Colonic mucosa (tissue), 4 donors: Measurements from ENCODE around the gene PPFIA4. TPM values are rescaled to one million over a fixed set of nuclear protein-coding genes. Genes with fewer than 3 reads are reported as not detected.

ENCODE experiments used
- DNase-seq: peaks from one replicate; pipeline ENCODE4 v3.0.0-alpha.2; 2020
- H3K27ac ChIP-seq: fragments of 200-600 bp; one replicate; pipeline ENCODE4 v1.8.0; 2021
- H3K27me3 ChIP-seq: fragments of 200-600 bp; one replicate; pipeline ENCODE4 v1.8.0; 2021
- H3K36me3 ChIP-seq: fragments of 200-600 bp; one replicate; pipeline ENCODE4 v1.8.0; 2021
- H3K4me1 ChIP-seq: fragments of 200-600 bp; one replicate; pipeline ENCODE4 v1.8.0; 2021; ENCODE audit warnings: mild to moderate bottlenecking
- H3K4me3 ChIP-seq: fragments of 200-600 bp; one replicate; pipeline ENCODE4 v1.8.0; 2021
- H3K9ac ChIP-seq, 2 donors: one replicate each; pipeline ENCODE4 v1.7.0; 2013; ENCODE audit warnings: control low read depth in 2 of 2, low read depth in 2 of 2, low read length in 2 of 2
- H3K9me3 ChIP-seq: fragments of 200-600 bp; one replicate; pipeline ENCODE4 v1.8.0; 2021
- CTCF ChIP-seq: fragments of 200-600 bp; IDR thresholded peaks from one replicate; pipeline ENCODE4 v1.8.0; 2022; ENCODE audit warnings: antibody characterized with exemption, mild to moderate bottlenecking
- intact Hi-C: fragments of 100-400 bp; cut with DNase I; formaldehyde crosslinking; loops from one replicate; pipeline ENCODE4 v1.14.1; 2022
- total RNA-seq, 2 donors: library from RNA; stranded (reverse); fragmentation: NEBNext Ultra II Directional in 1 of 2; extraction: Animal tissue kit (Norgen Biotek cat#: 25700) in 1 of 2; gene quantifications; one replicate each; pipeline ENCODE4 v1.2.1, GENCODE V29; 2021
- donor health status: healthy.
- donor health status: DM: no; HTN: no; CAD: no.
- donor health status: DM: no; HTN: no; CAD: no.

PPFIA4 gene
- total RNA-seq, 2 donors from 2014 or later: 1.6 to 7.3 TPM

- H3K4me3 ChIP-seq: no peak overlapping the region
Observed at GRCh38 chr1:203025686-203026030, 633 bp upstream of the PPFIA4 start.

GRCh38 chr1:203026666-203027663, 674 bp downstream of the PPFIA4 start:
- intact Hi-C loops: no loop called here
- peak; percentile 17 for DNase-seq
- TF ChIP-seq CTCF: no peak
- Histone ChIP-seq H3K9ac (peak overlapping the region; percentile 44 to 46), H3K9me3 (no peaks in the 10 kb centered on the region), H3K36me3 (peaks cover 2% of the 10 kb centered on the region), H3K4me1 (peaks cover 6% of the 10 kb centered on the region), H3K4me3 (peak overlapping the region; percentile 68), H3K27ac (no peak overlapping the region), H3K27me3 (peaks cover 12% of the 10 kb centered on the region)

More at GRCh38 chr1:203025686-203026030, 633 bp upstream of the PPFIA4 start:
- no peak for DNase-seq
- intact Hi-C loops: no loop called here
- Histone ChIP-seq H3K27me3 (peaks cover 12% of the 10 kb centered on the region), H3K36me3 (peaks cover 6% of the 10 kb centered on the region), H3K9ac (no peak overlapping the region), H3K27ac (no peak overlapping the region), H3K9me3 (no peaks in the 10 kb centered on the region), H3K4me1 (peaks cover 6% of the 10 kb centered on the region)
- no peak for TF ChIP-seq CTCF

GRCh38 chr1:203028067-203028783, 1.9 kb downstream of the PPFIA4 start:
- Histone ChIP-seq H3K36me3 (no peaks in the 10 kb centered on the region), H3K4me3 (no peak overlapping the region), H3K27me3 (peaks cover 12% of the 10 kb centered on the region), H3K27ac (no peak overlapping the region), H3K4me1 (peaks cover 6% of the 10 kb centered on the region), H3K9ac (no peak overlapping the region), H3K9me3 (no peaks in the 10 kb centered on the region)
- intact Hi-C loops: no loop called here
- no peak for TF ChIP-seq CTCF
- peak; percentile 14 for DNase-seq

GRCh38 chr1:203028784-203029553, 2.7 kb downstream of the PPFIA4 start:
- peaks cover 6% of the 10 kb centered on the region for H3K4me1 ChIP-seq
- no peak overlapping the region for H3K27ac ChIP-seq
- peak; percentile 12 for DNase-seq
- no peak overlapping the region for H3K9ac ChIP-seq
- intact Hi-C loops: no loop called here
- no peaks in the 10 kb centered on the region for H3K36me3 ChIP-seq
- no peak for TF ChIP-seq CTCF
- H3K9me3 ChIP-seq: no peaks in the 10 kb centered on the region
- H3K4me3 ChIP-seq: no peak overlapping the region
- peaks cover 12% of the 10 kb centered on the region for H3K27me3 ChIP-seq

GRCh38 chr1:203031467-203031866, 5.2 kb downstream of the PPFIA4 start:
- TF ChIP-seq CTCF: no peak

More at GRCh38 chr1:203031467-203031866, 5.2 kb downstream of the PPFIA4 start:
- H3K9ac ChIP-seq: no peak overlapping the region
- intact Hi-C loops: no loop called here
- no peak overlapping the region for H3K27ac ChIP-seq
- no peaks in the 10 kb centered on the region for H3K36me3 ChIP-seq
- no peak for DNase-seq
- H3K9me3 ChIP-seq: no peaks in the 10 kb centered on the region
- peaks cover 6% of the 10 kb centered on the region for H3K4me1 ChIP-seq
- no peak overlapping the region for H3K4me3 ChIP-seq
- peaks cover 12% of the 10 kb centered on the region for H3K27me3 ChIP-seq
